HG03097 (cell line): Measurements from ENCODE around the gene MANEAL.
"Not testable (repeated sequence)": the region's sequence is repeated elsewhere in the genome, so short reads cannot be mapped to it uniquely, and the experiment has no call there.

Experiments
- ATAC-seq: cut with Tn5 transposase; IDR thresholded peaks from one replicate; pipeline ENCODE4 v1.9.1; 2021; ENCODE audit not compliant: unreplicated experiment, low FRiP score

Gene MANEAL, protein sequence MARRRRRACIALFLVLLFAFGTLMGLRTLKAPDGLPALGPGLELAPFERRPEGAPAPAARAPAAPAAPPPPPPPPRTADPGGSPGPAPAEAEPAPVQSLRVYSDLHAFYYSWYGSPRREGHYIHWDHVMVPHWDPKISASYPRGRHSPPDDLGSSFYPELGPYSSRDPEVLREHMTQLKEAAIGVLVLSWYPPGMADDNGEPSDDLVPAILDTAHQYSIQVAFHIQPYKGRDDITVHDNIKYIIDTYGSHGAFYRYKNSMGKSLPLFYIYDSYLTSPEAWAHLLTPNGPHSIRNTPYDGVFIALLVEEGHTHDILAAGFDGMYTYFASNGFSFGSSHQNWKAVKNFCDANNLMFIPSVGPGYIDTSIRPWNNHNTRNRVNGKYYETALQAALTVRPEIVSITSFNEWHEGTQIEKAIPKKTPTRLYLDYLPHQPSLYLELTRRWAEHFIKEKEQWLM

DNA sequence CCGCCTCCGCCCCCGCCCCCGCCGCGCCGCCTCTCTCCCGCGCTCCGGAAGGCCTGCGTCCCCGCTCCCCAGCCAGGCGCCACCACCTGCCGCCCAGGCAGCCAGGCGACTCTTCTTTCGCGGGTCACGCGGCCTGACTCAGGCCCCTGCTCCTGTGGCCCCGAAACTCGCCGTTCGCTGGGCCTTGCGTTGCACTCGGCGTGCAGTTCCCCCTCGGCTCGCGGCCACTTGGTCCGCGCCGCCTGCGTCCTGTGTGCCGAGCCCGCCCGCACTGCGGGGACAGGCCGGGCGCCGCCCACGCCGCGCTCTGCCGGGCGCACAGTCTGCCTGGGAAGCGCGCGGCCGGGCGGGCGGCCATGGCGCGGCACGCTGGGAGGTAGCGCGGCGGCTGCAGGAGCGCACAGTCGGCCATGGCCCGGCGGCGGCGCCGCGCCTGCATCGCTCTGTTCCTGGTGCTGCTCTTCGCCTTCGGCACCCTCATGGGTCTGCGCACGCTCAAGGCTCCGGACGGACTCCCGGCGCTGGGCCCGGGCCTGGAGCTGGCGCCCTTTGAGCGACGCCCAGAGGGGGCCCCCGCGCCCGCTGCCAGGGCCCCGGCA is at the start of gene MANEAL:
MANEAL (plus strand) TSS at position 75 of the 599 bp plus-strand sequence; CDS start at position 411, 336 bp downstream.
- no peak for ATAC-seq

DNA sequence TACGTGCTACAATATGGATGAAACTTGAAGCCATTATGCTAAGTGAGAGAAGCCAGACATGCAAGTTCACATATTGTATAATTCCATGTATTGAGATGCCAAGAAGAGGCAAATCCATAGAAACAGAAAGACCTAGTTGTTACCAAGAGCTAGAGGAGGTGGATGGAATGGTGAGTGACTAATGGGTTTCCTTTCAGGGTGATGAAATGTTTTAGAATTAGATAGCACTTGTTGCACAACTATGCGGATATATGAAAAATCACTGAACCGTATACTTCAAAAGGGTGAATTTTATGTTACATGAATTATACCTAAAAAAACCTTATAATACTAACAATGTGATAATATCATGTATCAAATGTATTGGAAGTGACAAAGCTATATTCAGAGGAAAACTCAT is 46.8 kb upstream of the MANEAL start:
- no peak for ATAC-seq

DNA sequence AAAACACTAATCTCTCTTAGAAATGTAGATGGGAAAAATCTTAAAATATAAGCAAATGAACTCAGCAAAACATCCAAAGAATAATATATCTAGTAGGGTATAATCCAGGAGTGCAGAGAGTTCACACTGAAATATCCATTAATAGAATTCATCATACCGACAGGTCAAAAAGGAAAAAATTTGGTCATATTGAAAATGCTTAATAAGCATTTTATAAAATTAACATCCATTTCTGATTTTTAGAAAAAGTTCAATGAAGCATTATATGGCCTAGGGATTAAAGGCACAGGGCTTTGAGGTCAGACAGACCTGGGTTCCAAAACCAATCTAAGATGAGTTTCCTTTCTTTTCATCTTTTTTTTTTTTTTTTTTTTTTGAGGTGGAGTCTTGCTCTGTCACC is 45.1 kb upstream of the MANEAL start:
- no peak for ATAC-seq

DNA sequence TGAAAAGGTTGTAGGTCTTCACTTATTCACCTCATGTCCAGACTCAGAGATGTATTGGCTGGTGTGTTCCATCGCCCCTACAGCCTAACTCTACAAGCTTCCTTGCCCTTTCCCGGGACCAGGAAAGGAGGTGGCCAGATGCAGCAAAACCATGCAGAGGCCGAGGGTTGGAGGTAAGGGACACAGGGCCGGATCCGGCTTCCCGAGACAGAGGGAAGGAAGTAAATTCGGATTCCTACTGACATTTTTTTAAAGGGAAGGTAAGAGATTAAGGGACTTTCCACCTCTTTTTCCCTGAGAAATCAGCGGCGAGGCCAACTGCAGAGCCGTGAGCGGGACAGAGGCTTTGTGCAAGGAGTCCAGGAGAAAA is 41.4 kb upstream of the MANEAL start:
- ATAC-seq, result no peak

DNA sequence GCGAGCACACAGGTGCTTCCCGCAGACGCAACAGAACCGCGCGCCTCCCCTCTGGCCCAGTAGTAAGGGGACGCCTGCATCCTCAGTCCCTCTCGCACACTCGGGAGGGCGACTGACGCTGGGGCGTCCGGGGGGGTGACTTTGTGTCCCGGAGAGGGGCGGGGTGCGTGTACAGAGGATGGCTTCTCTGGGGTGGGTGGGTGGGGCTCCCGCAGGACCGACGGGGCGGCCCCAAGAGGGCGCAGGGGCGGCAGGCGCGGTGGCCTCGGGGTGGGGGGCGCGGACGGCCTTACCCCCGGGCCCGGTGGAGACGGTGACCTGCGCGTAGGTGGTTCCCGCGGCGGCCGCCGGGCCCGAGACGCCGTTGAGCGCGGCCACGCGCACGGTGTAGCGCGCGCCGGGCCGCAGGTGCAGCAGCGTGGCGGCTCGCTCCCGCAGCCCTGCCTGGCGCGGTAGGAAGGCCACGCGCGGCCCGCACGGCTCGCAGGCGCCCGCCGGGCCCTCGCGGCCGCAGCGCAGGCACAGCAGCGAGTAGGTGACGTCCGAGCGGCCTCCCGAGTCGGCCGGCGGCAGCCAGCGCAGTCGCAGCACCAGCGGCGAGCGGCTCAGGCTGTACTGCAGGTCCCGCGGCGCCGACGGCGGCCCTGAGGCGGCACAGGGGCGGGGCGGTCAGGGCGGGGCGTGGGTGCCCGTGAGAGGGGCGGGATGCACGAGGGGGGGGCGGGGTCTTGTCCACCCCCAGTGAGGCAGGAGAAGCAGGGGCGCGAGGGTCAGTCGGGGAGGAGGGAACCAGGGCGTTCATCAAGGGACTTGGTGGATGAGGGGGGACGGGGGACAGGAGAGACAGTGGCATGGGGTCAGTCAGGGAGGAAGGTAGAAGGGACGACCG is 40.8 kb upstream of the MANEAL start:
- ATAC-seq, result no peak

GRCh38 chr1:37753473-37754321 is 40.0 kb upstream of the MANEAL start:
- no peak for ATAC-seq

GRCh38 chr1:37755290-37755689 is 38.4 kb upstream of the MANEAL start:
- no peak for ATAC-seq

GRCh38 chr1:37755951-37756560 is 37.6 kb upstream of the MANEAL start:
- ATAC-seq, result no peak

GRCh38 chr1:37759451-37759850 is 34.2 kb upstream of the MANEAL start:
- ATAC-seq, result no peak

GRCh38 chr1:37761416-37762095 is 32.1 kb upstream of the MANEAL start:
- no peak for ATAC-seq

- no peak for ATAC-seq
Observed at GRCh38 chr1:37762516-37762915, 31.1 kb upstream of the MANEAL start.

DNA sequence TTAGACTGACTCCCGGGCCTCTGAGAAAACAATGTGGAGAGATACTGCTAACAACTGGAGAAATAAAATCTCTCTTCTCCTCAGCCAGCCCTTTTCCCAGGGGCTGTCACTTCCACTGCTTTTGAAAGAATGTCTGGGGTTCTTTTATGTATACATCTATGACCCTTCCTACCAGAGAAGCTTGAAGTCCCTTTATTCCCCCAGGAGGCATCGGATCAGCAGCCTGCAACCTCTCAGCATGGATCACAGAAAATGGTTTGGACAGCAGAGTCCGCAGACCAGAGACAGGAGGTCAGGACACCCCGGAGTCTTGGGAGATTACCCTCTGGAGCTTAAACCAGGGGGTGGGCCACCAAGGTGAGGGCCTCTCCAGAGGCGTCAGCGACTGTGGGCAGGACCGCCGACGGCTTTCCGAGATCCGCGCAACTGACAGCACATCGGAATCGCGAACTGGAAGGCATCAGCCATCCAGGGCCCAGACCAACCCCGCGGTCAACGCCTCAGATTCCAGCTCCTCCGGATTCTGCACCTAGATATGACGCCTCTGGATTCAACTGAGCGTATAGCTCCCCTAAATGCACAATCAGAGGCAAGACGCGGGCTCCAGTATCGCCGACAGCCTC is 29.7 kb upstream of the MANEAL start:
- no peak for ATAC-seq

DNA sequence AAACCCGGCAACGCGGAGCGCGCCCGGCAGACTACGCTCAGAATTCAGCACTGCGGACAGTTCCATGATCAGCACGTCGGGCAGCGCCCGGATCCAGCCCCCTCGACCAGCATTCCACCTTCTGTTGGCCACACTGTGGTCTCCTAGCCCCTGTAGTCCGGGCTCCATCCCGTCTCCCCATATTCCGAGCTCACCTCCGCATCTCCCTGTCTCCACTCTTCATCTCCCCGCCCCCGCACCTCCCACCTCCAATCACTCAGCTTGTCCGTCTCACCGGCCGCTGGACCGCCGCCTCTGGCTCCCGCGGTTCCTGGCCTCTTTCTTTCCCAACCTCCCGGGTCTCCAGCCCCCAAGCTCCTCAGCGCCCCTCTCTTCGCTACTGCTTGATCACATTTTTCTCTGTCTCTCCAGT is 29.2 kb upstream of the MANEAL start:
- no peak for ATAC-seq

- ATAC-seq, result no peak
Observed at GRCh38 chr1:37764888-37765441, 28.7 kb upstream of the MANEAL start, which contains the start of gene EPHA10. TSS of gene EPHA10 (minus strand) at chr1:37765120. CDS start at chr1:37765066, 54 bp downstream.

DNA sequence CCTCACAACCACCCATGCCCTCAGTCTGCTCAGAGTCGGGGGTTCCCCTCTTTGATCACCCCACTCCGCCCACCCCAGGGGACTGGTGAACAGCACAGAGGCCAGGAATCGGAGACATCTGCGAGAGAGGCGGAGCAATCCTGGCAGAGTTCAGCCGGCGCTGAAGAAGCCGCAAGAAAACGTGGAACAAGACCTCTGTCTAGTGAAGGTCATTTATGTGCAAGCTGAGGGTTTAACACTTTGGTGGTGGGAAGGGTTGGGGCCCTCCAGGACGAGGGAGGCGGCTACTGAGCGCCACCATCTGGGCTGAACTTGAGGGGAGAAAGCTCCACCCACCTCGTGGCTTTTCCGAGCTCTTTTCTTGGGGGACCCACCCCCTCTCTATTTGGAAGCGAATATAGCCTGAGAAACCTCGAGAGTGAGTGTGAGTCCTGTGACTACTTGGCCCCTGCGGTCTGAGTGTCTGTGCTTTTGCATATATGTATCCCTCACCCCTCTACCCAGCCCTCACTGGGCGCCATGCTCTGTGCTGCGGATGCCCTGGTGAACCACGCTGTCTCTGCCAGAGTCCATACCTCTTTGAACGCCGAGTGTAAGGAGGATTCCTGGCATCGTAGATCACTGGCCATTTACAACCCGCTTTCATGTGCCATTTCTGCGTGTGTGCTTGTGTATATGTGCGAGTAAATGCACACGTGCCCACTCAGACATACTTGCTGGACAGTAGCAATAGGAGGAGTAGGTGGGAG is 27.6 kb upstream of the MANEAL start:
- no peak for ATAC-seq

- no peak for ATAC-seq
Observed at GRCh38 chr1:37767488-37767887, 26.2 kb upstream of the MANEAL start.

GRCh38 chr1:37771440-37771839 is 22.2 kb upstream of the MANEAL start:
- ATAC-seq, result not testable (repeated sequence)
